HepG2 (cell line): ENCODE measurements around the gene TMEM132D. TPM values are rescaled to one million over a fixed set of nuclear protein-coding genes. Genes with fewer than 3 reads are reported as not detected.

Experiments
- ATAC-seq: fragments of 200-7000 bp; cut with Tn5 transposase; 3 replicates; pipeline ENCODE4 v1.9.1; 2020; ENCODE audit warnings: mild to moderate bottlenecking, moderate library complexity
- BruUV-seq: library from RNA; stranded (reverse); fragments of 400-500 nt; replicated peaks from 2 replicates; lab custom pipeline; 2021; lab: Mats Ljungman, UMichigan
- CTCF ChIA-PET: fragments of 300-600 bp; formaldehyde crosslinking; extraction: SDS; loops from one replicate; lab custom pipeline; 2021; ENCODE audit warnings: low total read pairs, inconsistent platforms, low intra/inter-chr PET ratio; lab: Yijun Ruan, JAX
- POLR2A ChIA-PET: fragments of 350-600 bp; sonication (Branson Sonifier 250); formaldehyde crosslinking; loops from one replicate; lab custom pipeline; 2020; ENCODE audit warnings: antibody characterized with exemption, inconsistent platforms; lab: Yijun Ruan, JAX
- DNase-seq: peaks from one replicate; pipeline ENCODE4 v3.0.0-alpha.2; 2015; ENCODE audit warnings: low spot score
- FAIRE-seq: peaks from 3 replicates; lab custom pipeline; 2011; peaks lifted over from hg19 to GRCh38; lab: Jason Lieb, UNC
- H2AFZ ChIP-seq: one replicate; pipeline ENCODE4 v1.6.1; 2011; ENCODE audit warnings: low read length, inconsistent platforms
- H3K27ac ChIP-seq: fragments of 300-600 bp; 3 replicates; pipeline ENCODE4 v1.8.0; 2011; ENCODE audit warnings: mixed run types, mild to moderate bottlenecking, mixed read lengths, low read length, inconsistent platforms; ENCODE audit not compliant: insufficient read depth; ENCODE audit errors: extremely low read length
- H3K27me3 ChIP-seq, 2 experiments: fragments of 200-600 bp in 1 of 2; 2 replicates in 1 of 2; 3 replicates in 1 of 2; pipeline versions ENCODE4 v1.6.0 to v1.8.0; 2011; ENCODE audit warnings: low read length in 2 of 2, mild to moderate bottlenecking in 2 of 2, moderate library complexity in 2 of 2, inconsistent platforms in 1 of 2; ENCODE audit not compliant: insufficient read depth in 2 of 2, control insufficient read depth in 1 of 2
- H3K36me3 ChIP-seq, 2 experiments: fragments of 200-600 bp in 1 of 2; replicated peaks in 1 of 2; 2 replicates in 1 of 2; 3 replicates in 1 of 2; pipeline versions ENCODE4 v1.5.1 to v1.8.0; 2011; ENCODE audit warnings: low read length in 2 of 2, inconsistent platforms in 1 of 2; ENCODE audit not compliant: insufficient read depth in 2 of 2, control insufficient read depth in 1 of 2
- H3K4me1 ChIP-seq: 2 replicates; pipeline ENCODE4 v1.5.1; 2012; ENCODE audit warnings: low read length, inconsistent platforms; ENCODE audit not compliant: insufficient read depth
- H3K4me2 ChIP-seq: 2 replicates; pipeline ENCODE4 v1.6.0; 2011; ENCODE audit warnings: low read depth, low read length, inconsistent platforms
- H3K4me3 ChIP-seq, 3 experiments: fragments of 200-600 bp in 1 of 3; sonication (generic), shearing (Covaris generic) in 1 of 3; replicated peaks in 1 of 3; 2 replicates each; pipeline ENCODE4 v1.5.1; 2011 to 2016; ENCODE audit warnings: low read length in 3 of 3, inconsistent platforms in 2 of 3, low read depth in 2 of 3, mild to moderate bottlenecking in 2 of 3, control low read depth in 1 of 3, mixed read lengths in 1 of 3; ENCODE audit not compliant: insufficient read depth in 1 of 3
- H3K79me2 ChIP-seq: one replicate; pipeline ENCODE4 v1.6.1; 2011; ENCODE audit warnings: low read length, inconsistent platforms; ENCODE audit not compliant: insufficient read depth
- H3K9ac ChIP-seq: 2 replicates; pipeline ENCODE4 v1.6.0; 2011; ENCODE audit warnings: mild to moderate bottlenecking, low read depth, low read length, inconsistent platforms; ENCODE audit not compliant: insufficient read depth
- H3K9me3 ChIP-seq: 2 replicates; pipeline ENCODE4 v1.5.1; 2012; ENCODE audit warnings: mild to moderate bottlenecking, low read length
- H4K20me1 ChIP-seq: 2 replicates; pipeline ENCODE4 v1.6.0; 2011; ENCODE audit warnings: inconsistent platforms, mild to moderate bottlenecking, low read length, moderate library complexity; ENCODE audit not compliant: insufficient read depth
- CREB1 ChIP-seq, 2 experiments: fragments of 450-650 bp in 1 of 2; IDR thresholded peaks; 2 replicates each; pipeline ENCODE4 v1.6.1; 2016 to 2017; ENCODE audit warnings: control low read depth in 1 of 2, mild to moderate bottlenecking in 1 of 2, missing compliant biosample characterization in 1 of 2, missing genetic modification characterization in 1 of 2
- CREM ChIP-seq, 2 experiments: sonication (generic) in 1 of 2; formaldehyde crosslinking in 1 of 2; IDR thresholded peaks; 2 replicates each; pipeline versions ENCODE4 v1.4.0 to v1.6.1; 2016 to 2020; ENCODE audit warnings: antibody characterized with exemption in 1 of 2, mild to moderate bottlenecking in 1 of 2, missing genetic modification reagents in 1 of 2
- ZNF354B ChIP-seq: sonication (generic); formaldehyde crosslinking; IDR thresholded peaks from 2 replicates; pipeline ENCODE4 v1.8.0; 2022; ENCODE audit warnings: mild to moderate bottlenecking, missing genetic modification reagents
- ZNF883 ChIP-seq: sonication (generic); formaldehyde crosslinking; IDR thresholded peaks from 2 replicates; pipeline ENCODE4 v1.5.1; 2020; ENCODE audit warnings: mild to moderate bottlenecking, missing genetic modification reagents; ENCODE audit errors: not compliant biosample characterization
- WGBS: methylation state at CpG from one replicate; pipeline ENCODE4 v1.1.6; 2017; ENCODE audit warnings: low lambda C conversion rate; 5-methylcytosine and 5-hydroxymethylcytosine counted together
- in situ Hi-C: cut with HindIII; loops from 2 replicates; pipeline ENCODE4 v1.10.0; 2017; ENCODE audit warnings: low pct_unique_long_range_greater_than_20kb; ENCODE audit not compliant: extremely low pct_ligation_motif_present
- intact Hi-C: fragments of 100-400 bp; cut with micrococcal nuclease; formaldehyde crosslinking; loops from one replicate; pipeline ENCODE4 v1.10.0; 2022; ENCODE audit not compliant: unreplicated experiment
- polyA plus RNA-seq, 8 experiments: library from polyadenylated mRNA; depleted of rRNA in 3 of 8; stranded (reverse) in 7 of 8; unstranded in 1 of 8; fragments of >200 nt; fragmentation: Illumina TruSeq in 4 of 8; extraction: Trizol in 4 of 8; gene quantifications; 2 replicates each; pipeline versions ENCODE4 v1.2.1 to v1.2.3, GENCODE V29; 2011 to 2016; ENCODE audit warnings: low read depth in 4 of 8, missing spikeins in 1 of 8, mixed read lengths in 1 of 8; ENCODE audit not compliant: insufficient read depth in 1 of 8
- total RNA-seq, 5 experiments: library from RNA; depleted of rRNA; stranded (reverse); fragments of >200 nt; fragmentation: Illumina TruSeq; extraction: Trizol; gene quantifications; 2 replicates each; pipeline ENCODE4 v1.2.3, GENCODE V29; 2016; ENCODE audit warnings: low read depth in 1 of 5

The TMEM132D gene
- total and polyA plus RNA-seq, 2 of the 13 experiments (the other 11 are each of a cell fraction or from before 2014, with no cell fraction given) = not detected

- no peak overlapping the region for H3K9ac ChIP-seq
- TF ChIP-seq CREB1 (IDR thresholded peaks at IDR 0.05) (peak; percentile 72), CREB1 (CRISPR knock-in tag; IDR thresholded peaks at IDR 0.05) (no peak), ZNF354B (CRISPR knock-in tag) (no peak)
- TF ChIP-seq, all 625 proteins: peak for 1
- Histone ChIP-seq H3K4me2 (no peak overlapping the region), H4K20me1 (no peaks in the 10 kb centered on the region), H3K4me3 (no peak overlapping the region), H3K9me3 (no peaks in the 10 kb centered on the region), H3K4me1 (no peaks in the 10 kb centered on the region), H2AFZ (no peak overlapping the region), H3K27ac (no peak overlapping the region), H3K27me3 (peaks cover 0 to 8% of the 10 kb centered on the region in 2 experiments; a peak in 1 of 5 replicates), H3K79me2 (no peaks in the 10 kb centered on the region), H3K36me3 (no peaks in the 10 kb centered on the region)
- ChIA-PET CTCF (no interaction called here), POLR2A (no interaction called here)
- BruUV-seq = no TSS peak
- DNase-seq (no peak), FAIRE-seq (no peak), ATAC-seq (no peak)
- in situ Hi-C loops = no loop called here
- 30% methylated on average over 2 of the region's 5 CpGs for WGBS
- intact Hi-C loops = no loop called here
Measured at GRCh38 chr12:129115558-129115957, 788.3 kb downstream of the TMEM132D start.

GRCh38 chr12:129110575-129110974 lies 793.2 kb downstream of the TMEM132D start:
- Histone ChIP-seq H3K9ac (no peak overlapping the region), H3K4me3 (no peak overlapping the region), H3K27me3 (peaks cover 0 to 8% of the 10 kb centered on the region in 2 experiments; a peak in 1 of 5 replicates), H4K20me1 (no peaks in the 10 kb centered on the region), H3K79me2 (no peaks in the 10 kb centered on the region), H3K4me1 (no peaks in the 10 kb centered on the region), H3K36me3 (no peaks in the 10 kb centered on the region), H2AFZ (no peak overlapping the region)
- BruUV-seq = no TSS peak
- 40% methylated on average over 4 of the region's 8 CpGs for WGBS
- DNase-seq (no peak), FAIRE-seq (no peak)
- ChIA-PET POLR2A (no interaction called here), CTCF (no interaction called here)
- in situ Hi-C loops = no loop called here
- TF ChIP-seq ZNF883 (CRISPR knock-in tag) (no peak), CREM (IDR thresholded peaks at IDR 0.05) (no peak), CREM (CRISPR knock-in tag; IDR thresholded peaks at IDR 0.05) (no peak)
- TF ChIP-seq, all 625 proteins: peak for 0
- ATAC-seq = no peak
- no peak overlapping the region for H3K27ac ChIP-seq
- no peaks in the 10 kb centered on the region for H3K9me3 ChIP-seq
- no peak overlapping the region for H3K4me2 ChIP-seq
- intact Hi-C loops = no loop called here
